Measurements from ENCODE around the gene CLEC7A. TPM values are rescaled to one million over a fixed set of nuclear protein-coding genes. Genes with fewer than 3 reads are reported as not detected.

Gene CLEC7A
- total RNA-seq, 1 donor from 2014 or later = 32.4 TPM

DNA sequence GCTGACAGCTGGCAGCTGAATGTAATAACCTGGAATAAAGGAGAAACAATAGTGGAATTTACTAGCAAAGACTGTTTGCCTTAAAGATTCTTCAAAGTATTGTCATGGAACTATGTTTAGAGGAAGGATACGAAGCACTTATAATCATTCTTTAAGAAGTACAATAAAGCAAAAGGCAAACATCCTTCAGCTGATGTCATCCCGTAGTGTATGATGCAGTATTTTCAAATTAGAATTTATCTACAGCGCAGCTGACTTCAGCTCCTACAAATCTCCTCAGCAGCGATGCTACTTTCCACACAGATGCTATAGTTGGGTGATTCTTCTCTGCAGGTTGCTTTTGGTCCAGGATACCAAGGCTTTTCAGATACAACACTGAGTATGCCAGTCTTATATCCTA, 62.7 kb downstream of the CLEC7A start:
- intact Hi-C loops (cut with DNase I) = no loop called here
- no peak for DNase-seq (ENCODE audit: low spot score)
- ATAC-seq = peak; percentile 37

Other genes with a start within 250 kb of the CLEC7A start
- not detected for gene KLRF2, start 248.7 kb downstream of the CLEC7A start, total RNA-seq
- not detected for gene CLEC2A, start 197.8 kb downstream of the CLEC7A start, total RNA-seq
- gene CLEC12A, start 158.8 kb downstream of the CLEC7A start, total RNA-seq = 2.0 TPM
- not detected for gene CLEC1B, start 131.1 kb downstream of the CLEC7A start, total RNA-seq
- not detected for gene CLEC12B, start 119.6 kb downstream of the CLEC7A start, total RNA-seq
- 2.3 TPM for gene CLEC9A, start 99.5 kb downstream of the CLEC7A start, total RNA-seq
- 13.7 TPM for gene CLEC1A, start 31.2 kb downstream of the CLEC7A start, total RNA-seq
- 33.1 TPM for gene OLR1, start 41.9 kb upstream of the CLEC7A start, total RNA-seq
- gene TMEM52B, start 48.8 kb upstream of the CLEC7A start, total RNA-seq = 0.45 TPM
- gene GABARAPL1, start 82.7 kb upstream of the CLEC7A start, total RNA-seq = 167 TPM
- gene KLRD1, start 177.7 kb upstream of the CLEC7A start, total RNA-seq = 4.8 TPM

All from sciatic nerve (tissue), 2 donors.